RWPE2 (cell line): Measurements from ENCODE around the gene HK1.

Experiments
- ATAC-seq: fragments of 200-7000 bp; cut with Tn5 transposase; 3 replicates; pipeline ENCODE4 v1.9.1; 2021; ENCODE audit warnings: low read depth
- DNase-seq: peaks from one replicate; pipeline ENCODE4 v3.0.0-alpha.2; 2020; ENCODE audit warnings: low spot score
- H3K27ac ChIP-seq: fragments of 450-650 bp; 2 replicates; pipeline ENCODE4 v1.5.1; 2017; ENCODE audit warnings: mild to moderate bottlenecking; ENCODE audit not compliant: poor library complexity, severe bottlenecking
- H3K27me3 ChIP-seq: fragments of 250-450 bp; sonication (Bioruptor Pico); 2 replicates; pipeline ENCODE4 v1.5.1; 2021; ENCODE audit warnings: mild to moderate bottlenecking, moderate library complexity; ENCODE audit not compliant: insufficient read depth, poor library complexity, severe bottlenecking
- H3K36me3 ChIP-seq: fragments of 250-450 bp; sonication (Bioruptor Pico); 2 replicates; pipeline ENCODE4 v1.5.1; 2020; ENCODE audit warnings: low read depth, mild to moderate bottlenecking, moderate library complexity
- H3K4me1 ChIP-seq: fragments of 250-450 bp; sonication (Bioruptor Pico); 2 replicates; pipeline ENCODE4 v1.5.1; 2021; ENCODE audit warnings: mild to moderate bottlenecking, moderate library complexity; ENCODE audit not compliant: insufficient read depth, poor library complexity, severe bottlenecking
- H3K4me3 ChIP-seq: fragments of 250-450 bp; sonication (Bioruptor Pico); 2 replicates; pipeline ENCODE4 v1.5.1; 2021; ENCODE audit warnings: mild to moderate bottlenecking, moderate library complexity; ENCODE audit not compliant: severe bottlenecking
- H3K9me3 ChIP-seq: fragments of 250-450 bp; sonication (Bioruptor Pico); 2 replicates; pipeline ENCODE4 v1.5.1; 2021; ENCODE audit warnings: mild to moderate bottlenecking, moderate library complexity; ENCODE audit not compliant: severe bottlenecking
- CTCF ChIP-seq: fragments of 450-650 bp; IDR thresholded peaks from one replicate; pipeline ENCODE4 v1.5.1; 2017; ENCODE audit warnings: mild to moderate bottlenecking, moderate library complexity; ENCODE audit not compliant: poor library complexity, severe bottlenecking

Gene HK1

GRCh38 chr10:69419744-69420126 lies 141.4 kb downstream of the HK1 start:
- no peak for ATAC-seq
- H3K36me3 ChIP-seq: no peaks in the 10 kb centered on the region
- no peak for TF ChIP-seq CTCF
- H3K27me3 ChIP-seq: no peaks in the 10 kb centered on the region
- DNase-seq: no peak
- H3K4me3 ChIP-seq: no peak overlapping the region
- H3K4me1 ChIP-seq: no peaks in the 10 kb centered on the region
- H3K27ac ChIP-seq: no peak overlapping the region
- H3K9me3 ChIP-seq: no peaks in the 10 kb centered on the region

GRCh38 chr10:69421611-69422308 lies 143.5 kb downstream of the HK1 start:
- DNase-seq (no peak), ATAC-seq (no peak)
- no peaks in the 10 kb centered on the region for H3K27me3 ChIP-seq
- H3K4me3 ChIP-seq: no peak overlapping the region
- no peaks in the 10 kb centered on the region for H3K36me3 ChIP-seq
- H3K27ac ChIP-seq: no peak overlapping the region
- H3K9me3 ChIP-seq: no peaks in the 10 kb centered on the region
- no peak for TF ChIP-seq CTCF
- H3K4me1 ChIP-seq: no peaks in the 10 kb centered on the region

GRCh38 chr10:69422676-69423075 lies 144.4 kb downstream of the HK1 start:
- H3K27ac ChIP-seq: no peak overlapping the region
- no peaks in the 10 kb centered on the region for H3K4me1 ChIP-seq
- ATAC-seq (no peak), DNase-seq (no peak)
- H3K27me3 ChIP-seq: no peaks in the 10 kb centered on the region
- no peak for TF ChIP-seq CTCF
- H3K36me3 ChIP-seq: no peaks in the 10 kb centered on the region
- no peaks in the 10 kb centered on the region for H3K9me3 ChIP-seq
- H3K4me3 ChIP-seq: no peak overlapping the region

GRCh38 chr10:69425041-69425440 lies 146.7 kb downstream of the HK1 start:
- H3K27me3 ChIP-seq: no peaks in the 10 kb centered on the region
- ATAC-seq (no peak), DNase-seq (no peak)
- no peaks in the 10 kb centered on the region for H3K4me1 ChIP-seq
- no peaks in the 10 kb centered on the region for H3K9me3 ChIP-seq
- H3K4me3 ChIP-seq: no peak overlapping the region
- H3K27ac ChIP-seq: no peak overlapping the region
- no peak for TF ChIP-seq CTCF
- no peaks in the 10 kb centered on the region for H3K36me3 ChIP-seq

- H3K4me3 ChIP-seq: no peak overlapping the region
- H3K27ac ChIP-seq: no peak overlapping the region
- ATAC-seq (peak; percentile 40; the same call in 1 of the 3 replicates), DNase-seq (no peak)
- no peaks in the 10 kb centered on the region for H3K27me3 ChIP-seq
- TF ChIP-seq CTCF: no peak
- H3K4me1 ChIP-seq: no peaks in the 10 kb centered on the region
- H3K9me3 ChIP-seq: no peaks in the 10 kb centered on the region
- H3K36me3 ChIP-seq: no peaks in the 10 kb centered on the region
Measured at GRCh38 chr10:69425511-69426298, 147.4 kb downstream of the HK1 start.
